NCI-H82 (cell line): Measurements from ENCODE around the gene EDDM13.
"Not testable (repeated sequence)": the region's sequence is repeated elsewhere in the genome, so short reads cannot be mapped to it uniquely, and the experiment has no call there.

ENCODE experiments used
- DNase-seq: peaks from one replicate; lab custom pipeline; 2025; lab: John Stamatoyannopoulos, UW

The EDDM13 gene

DNA sequence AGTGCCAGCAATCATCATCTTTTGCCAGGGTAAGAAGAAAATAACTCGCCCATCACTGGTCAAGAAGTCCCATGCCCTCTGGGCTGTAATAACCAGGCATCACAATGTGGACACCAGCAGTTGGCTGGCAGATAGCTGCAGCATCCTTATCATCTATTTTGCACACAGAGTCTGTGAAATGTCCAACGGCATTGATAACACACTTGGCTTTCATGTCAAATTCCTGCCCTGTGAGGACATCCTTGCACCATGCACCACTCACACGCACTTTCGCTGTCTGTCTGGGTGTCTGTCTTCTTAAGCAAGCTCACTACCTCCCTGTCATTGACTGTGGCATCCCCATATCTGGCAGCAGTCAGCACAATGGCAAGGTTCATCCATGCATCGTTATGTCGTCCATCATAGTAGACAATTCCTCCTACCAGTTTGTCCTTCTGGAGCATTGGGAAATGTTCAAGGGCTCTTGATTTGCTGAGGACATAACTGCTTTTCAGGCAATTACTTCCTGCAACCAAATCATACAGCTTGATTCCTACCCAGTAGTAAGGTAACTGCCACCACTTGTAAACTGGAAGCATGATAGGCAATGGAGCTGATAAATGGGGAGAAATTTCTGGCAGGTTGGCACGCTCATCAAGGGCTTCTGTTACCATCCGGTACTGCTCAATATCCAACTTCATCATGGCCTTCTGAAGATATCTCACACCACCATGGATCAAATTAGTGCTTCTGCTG lies 48.9 kb downstream of the EDDM13 start:
- no peak for DNase-seq

DNA sequence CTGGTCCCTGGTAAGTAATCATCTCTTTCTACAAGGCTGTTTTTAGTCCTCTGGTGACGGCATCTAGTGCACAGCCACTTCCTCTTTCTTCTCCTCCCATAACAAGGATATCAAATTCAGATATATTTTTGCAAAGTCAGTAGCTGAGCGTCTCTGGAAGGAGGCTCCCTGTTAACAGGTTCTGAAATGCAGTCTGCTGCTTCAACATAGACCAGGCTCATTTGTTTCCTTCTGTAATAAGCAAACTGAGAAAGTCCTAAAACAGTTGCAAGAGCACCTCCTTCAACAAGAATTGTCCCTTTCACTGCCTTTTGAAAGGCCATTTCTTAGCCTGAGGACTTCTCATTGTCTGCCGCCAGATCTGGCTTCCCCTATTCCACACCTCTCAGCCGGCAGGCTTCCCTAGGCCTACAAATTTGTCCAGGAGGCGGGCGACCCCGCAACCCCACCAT lies 49.5 kb downstream of the EDDM13 start:
- no peak for DNase-seq

DNA sequence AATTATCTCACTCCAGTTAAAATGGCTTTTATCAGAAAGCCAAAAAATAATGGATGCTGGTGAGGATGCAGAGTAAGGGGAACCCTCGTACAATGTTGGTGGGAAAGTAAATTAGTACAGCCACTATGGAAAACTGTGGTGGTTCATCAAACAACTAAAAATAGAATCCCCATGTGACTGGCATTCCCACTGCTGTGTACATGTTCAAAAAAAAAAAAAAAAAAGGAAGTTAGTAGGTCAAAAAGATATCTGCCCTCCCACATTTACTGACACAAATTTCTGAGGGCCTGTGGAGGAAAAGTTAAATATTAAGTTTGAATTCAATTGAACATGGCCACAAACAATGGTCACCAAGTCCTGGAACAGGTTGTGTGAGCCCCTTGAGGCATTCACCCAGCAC lies 51.9 kb downstream of the EDDM13 start:
- no peak for DNase-seq

DNA sequence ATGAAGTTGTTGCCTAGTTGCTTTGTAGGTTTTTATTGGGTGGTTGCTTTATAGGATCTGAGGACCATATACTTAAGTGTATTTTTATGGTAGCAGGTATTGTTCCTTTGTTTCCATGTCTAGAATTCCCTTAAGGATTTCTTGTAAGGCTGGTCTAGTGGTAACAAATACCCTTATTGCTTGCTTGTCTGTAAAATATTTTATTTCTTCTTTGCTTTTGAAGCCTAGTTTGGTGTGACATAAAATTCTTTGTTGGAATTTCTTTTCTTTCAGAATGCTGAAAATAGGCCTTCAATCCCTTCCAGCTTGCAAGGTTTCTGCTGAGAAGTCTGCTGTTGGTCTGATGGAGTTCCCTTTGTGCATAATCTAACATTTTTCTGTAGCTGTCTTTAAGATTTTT lies 60.1 kb downstream of the EDDM13 start:
- DNase-seq: no peak

DNA sequence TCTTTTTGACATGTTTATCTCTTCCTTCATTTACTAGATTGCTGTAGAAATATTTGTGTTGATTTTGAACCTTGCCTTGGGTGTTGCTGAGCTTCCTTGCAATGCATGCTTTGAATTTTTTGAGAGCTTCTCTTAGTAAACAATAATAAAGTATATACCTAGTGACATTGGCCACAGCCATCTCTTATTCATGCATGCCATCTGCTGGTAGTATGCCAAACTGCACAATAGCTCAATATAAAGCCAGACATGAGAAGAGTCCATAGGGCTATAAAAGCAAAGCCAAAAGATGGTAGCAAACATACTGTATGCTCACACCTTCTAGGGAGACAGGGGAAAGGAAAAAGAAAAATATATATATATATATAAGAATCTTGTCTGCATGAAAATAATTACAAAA lies 61.0 kb downstream of the EDDM13 start:
- peak; percentile 71 for DNase-seq

DNA sequence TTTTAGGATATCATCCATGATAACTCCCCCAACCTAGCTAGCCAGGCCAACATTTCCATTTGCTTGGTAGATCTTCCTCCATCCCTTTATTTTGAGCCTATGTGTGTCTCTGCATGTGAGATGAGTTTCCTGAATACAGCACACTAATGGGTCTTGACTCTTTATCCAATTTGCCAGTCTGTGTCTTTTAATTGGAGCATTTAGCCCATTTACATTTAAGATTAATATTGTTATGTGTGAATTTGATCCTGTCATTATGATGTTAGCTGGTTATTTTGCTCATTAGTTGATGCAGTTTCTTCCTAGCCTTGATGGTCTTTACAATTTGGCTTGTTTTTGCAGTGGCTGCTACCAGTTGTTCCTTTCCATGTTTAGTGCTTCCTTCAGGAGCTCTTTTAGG lies 62.8 kb downstream of the EDDM13 start:
- not testable (repeated sequence) for DNase-seq

DNA sequence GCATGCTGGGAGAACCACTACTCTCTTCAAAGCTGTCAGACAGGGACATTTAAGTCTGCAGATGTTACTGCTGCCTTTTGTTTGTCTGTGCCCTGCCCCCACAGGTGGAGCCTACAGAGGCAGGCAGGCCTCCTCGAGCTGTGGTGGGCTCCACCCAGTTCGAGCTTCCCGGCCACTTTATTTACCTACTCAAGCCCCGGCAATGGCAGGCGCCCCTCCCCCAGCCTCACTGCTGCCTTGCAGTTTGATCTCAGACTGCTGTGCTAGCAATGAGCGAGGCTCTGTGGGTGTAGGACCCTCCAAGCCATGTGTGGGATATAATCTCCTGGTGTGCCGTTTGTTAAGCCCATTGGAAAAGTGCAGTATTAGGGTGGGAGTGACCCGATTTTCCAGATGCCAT lies 64.5 kb downstream of the EDDM13 start:
- not testable (repeated sequence) for DNase-seq

DNA sequence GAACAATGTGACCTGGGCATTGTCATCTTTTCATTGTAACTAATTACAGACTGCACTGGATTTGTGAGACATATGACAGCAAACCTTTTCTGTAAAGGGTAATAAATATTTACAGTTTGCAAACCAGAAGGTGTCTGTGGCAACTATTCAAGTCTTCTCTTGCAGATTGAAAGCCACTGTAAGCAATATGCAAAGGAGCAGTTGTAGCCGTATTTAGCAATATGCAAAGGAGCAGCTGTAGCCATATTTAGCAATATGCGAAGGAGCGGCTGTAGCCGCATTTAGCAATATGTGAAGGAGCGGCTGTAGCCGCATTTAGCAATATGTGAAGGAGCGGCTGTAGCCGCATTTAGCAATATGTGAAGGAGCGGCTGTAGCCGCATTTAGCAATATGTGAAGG lies 66.5 kb downstream of the EDDM13 start:
- DNase-seq: not testable (repeated sequence)

DNA sequence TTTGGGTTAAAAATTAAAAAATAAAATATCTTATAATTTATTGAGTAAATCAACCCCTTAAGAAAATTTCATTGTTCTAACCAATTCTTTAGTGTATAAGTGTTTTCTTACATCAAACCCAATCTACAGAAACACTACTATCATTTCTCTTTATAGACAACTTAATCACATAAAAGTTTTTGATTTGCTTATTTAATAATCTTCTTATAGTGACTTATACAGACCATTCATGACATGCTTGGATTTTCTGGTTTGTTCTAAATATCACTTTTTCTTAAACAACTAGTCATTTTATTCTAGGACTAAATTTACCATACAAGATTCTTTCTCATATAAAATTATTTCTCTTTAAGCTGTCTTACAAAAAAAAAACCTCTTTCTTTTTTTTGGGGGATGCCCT lies 69.4 kb downstream of the EDDM13 start:
- DNase-seq: peak; percentile 5

DNA sequence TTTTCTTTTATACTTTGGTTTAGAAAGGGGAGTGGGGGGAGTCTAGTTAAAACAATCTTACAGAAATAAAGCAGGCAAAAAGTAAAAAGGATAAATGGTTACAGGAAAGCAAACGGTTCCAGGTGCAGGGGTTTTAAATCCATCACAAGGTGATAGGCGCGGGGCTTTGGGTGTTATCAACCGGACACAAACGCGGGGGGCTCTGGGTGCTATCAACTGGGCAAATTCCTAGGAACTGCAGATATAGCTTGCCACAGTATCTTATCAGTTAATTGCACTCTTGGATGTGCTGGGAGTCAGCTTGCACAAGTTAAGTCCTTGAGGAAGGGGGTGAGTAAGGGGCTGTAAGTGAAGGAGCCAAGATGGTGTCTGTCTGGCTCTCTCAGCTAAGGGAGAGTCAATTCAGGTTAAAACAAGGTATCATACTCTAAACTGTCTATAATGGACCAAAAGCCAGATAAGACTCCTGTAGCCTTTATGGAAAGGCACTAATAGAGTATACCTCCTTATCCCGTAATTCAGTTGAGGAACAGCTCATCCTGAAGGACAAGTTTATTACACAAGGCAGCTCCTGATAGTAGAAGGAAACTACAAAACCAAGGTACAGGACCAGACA lies 74.7 kb downstream of the EDDM13 start:
- DNase-seq: no peak

DNA sequence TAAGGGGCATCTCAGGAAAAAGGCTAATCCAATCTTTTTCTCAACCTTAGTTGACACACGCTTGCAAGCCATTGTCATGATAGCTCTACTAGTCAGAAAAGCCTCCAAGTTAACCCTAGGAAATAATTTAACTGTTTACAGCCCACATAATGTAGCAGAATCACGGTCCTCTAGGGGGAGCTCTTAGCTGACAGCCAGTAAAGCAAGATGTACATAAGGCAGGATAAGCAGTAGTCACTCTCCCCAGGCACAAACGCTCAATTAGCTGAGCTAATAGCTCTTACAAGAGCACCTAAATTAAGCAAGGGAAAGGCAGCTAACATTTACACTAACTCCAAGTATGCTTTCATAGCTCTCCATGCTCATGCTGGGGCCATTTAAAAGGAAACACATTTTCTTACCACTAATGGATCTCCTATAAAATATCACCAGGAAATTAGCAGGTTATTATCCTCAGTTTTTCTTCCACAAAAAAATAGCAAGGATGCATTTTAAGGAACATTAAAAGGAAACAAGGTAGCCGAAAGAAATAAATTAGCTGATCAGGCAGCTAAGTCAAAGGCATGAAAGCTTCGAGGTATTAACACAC lies 75.8 kb downstream of the EDDM13 start:
- peak; percentile 56 for DNase-seq

DNA sequence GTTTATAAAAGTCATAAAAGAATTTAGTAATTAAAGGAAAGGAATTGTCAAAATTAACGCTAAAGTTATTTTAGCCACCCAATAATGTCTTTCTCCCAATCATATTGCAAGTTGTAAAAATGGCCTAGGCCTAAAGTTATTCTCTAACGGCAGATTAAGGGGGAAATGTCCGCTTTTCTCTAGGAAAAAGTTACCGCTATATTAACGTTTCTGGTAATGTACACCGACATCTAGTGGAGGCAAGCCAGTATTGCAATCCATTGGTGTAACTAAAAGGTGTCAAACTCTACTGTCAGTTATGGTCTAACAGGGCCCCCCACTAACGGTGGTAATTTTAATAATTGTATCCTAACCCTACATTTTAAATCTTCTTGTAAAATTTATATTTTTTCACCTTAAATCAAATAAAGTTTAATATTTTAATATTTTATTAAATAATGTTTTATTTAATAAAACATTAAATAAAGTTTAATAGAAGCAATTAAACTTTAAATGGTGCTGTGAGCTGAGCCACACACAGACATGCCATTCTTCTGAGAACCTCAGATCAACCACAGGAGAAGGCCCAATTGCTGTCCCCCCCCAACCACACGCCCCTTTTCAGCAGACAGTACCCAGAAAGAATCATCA lies 78.0 kb downstream of the EDDM13 start:
- peak; percentile 68 for DNase-seq

DNA sequence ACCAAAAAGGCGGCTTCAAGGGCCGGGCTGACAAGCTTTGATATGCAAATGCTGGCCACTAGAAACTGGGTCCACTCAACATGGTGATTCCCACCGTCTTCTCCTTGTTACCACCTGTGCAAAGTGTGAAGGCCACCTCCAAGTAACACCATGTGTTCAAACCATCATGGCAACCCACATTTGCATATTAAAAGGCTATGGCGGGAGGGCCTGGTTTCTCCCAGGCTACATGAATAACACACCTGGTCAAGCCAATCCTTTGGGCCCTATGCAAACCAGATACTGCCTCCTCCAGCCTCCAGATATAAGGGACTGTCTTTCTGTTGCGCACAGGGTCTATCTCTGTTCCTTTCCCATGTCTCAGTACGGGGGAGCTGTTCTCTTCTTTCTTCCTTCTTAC lies 78.7 kb downstream of the EDDM13 start:
- DNase-seq: no peak

DNA sequence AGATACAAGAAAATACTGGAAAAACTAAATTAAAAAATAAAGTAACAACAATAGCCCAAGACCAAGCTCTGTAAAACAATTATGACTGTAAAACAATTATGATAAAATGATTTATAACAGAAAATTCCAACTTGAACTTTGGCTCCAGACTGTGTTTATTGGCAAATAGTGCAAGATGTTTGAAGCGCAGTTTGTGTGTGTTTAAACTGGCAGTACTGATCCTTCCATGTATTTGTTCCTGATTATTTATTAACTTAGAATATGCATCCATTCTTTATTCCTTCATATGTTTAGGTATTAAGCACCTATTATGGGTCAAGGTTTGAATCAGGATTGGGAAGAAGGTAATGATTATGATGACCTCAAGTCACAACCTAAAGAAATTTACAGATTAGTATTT lies 83.0 kb downstream of the EDDM13 start:
- DNase-seq: no peak

DNA sequence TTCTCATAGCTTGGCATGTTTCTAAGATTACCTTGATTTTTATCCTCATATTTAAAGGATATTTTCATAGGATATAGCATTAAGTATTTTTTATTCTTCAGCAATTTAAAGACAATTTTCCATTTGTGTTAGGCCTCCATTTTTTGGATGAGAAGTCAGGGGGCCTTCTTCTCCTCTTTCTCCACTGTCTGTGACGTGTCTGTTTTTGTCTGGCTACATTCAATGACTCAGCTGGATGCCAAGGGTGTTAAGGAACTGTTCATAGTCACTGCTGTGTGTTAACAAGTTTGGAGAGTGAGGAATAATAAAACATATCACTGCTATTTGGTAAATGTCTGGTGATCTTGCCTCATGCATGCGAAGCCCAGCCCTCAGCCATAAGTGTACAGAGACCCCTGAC lies 84.4 kb downstream of the EDDM13 start:
- no peak for DNase-seq
